ENCODE data around the gene SORL1-AS1.
A peak's percentile ranks its signal among the peaks of the same experiment; 100 is the strongest.

Gene SORL1-AS1

GRCh38 chr11:121452609-121453150 is at the start of gene SORL1-AS1:
Gene SORL1-AS1, minus strand, starts transcription at chr11:121452967.
- peaks cover 11% of the 10 kb centered on the region for H3K27me3 ChIP-seq (ENCODE audit: control insufficient read depth, insufficient read depth, low read length)
- no peak within 1 kb of the TSS for H3K27ac ChIP-seq (ENCODE audit: low read depth, low read length)
- H3K9me3 ChIP-seq (ENCODE audit: control insufficient read depth, insufficient read depth, low read depth, low read length) = peaks cover 4% of the 10 kb centered on the region; the same call in 1 of the 2 replicates
- H3K9ac ChIP-seq (ENCODE audit: low read length) = peak within 1 kb of the TSS; percentile 88
- peak within 1 kb of the TSS; percentile 76 for H3K4me3 ChIP-seq (ENCODE audit: low read depth, low read length)
- H3K4me1 ChIP-seq (ENCODE audit: control insufficient read depth, insufficient read depth, low read length) = peaks cover 53% of the 10 kb centered on the region
- H3K36me3 ChIP-seq (ENCODE audit: control insufficient read depth, insufficient read depth, low read length) = no peaks in the 10 kb centered on the region

- Histone ChIP-seq H3K9me3 (ENCODE audit: control insufficient read depth, insufficient read depth, low read depth, low read length) (peaks cover 5% of the 10 kb centered on the region), H3K4me1 (ENCODE audit: control insufficient read depth, insufficient read depth, low read length) (peaks cover 17% of the 10 kb centered on the region), H3K4me3 (ENCODE audit: low read depth, low read length) (no peak overlapping the region), H3K36me3 (ENCODE audit: control insufficient read depth, insufficient read depth, low read length) (peaks cover 50% of the 10 kb centered on the region), H3K9ac (ENCODE audit: low read length) (no peak overlapping the region), H3K27ac (ENCODE audit: low read depth, low read length) (no peak overlapping the region), H3K27me3 (ENCODE audit: control insufficient read depth, insufficient read depth, low read length) (no peaks in the 10 kb centered on the region)
Measured at GRCh38 chr11:121500717-121501116, 48.0 kb upstream of the SORL1-AS1 start.

GRCh38 chr11:121500275-121500674 is 47.5 kb upstream of the SORL1-AS1 start:
- H3K4me3 ChIP-seq (ENCODE audit: low read depth, low read length) = no peak overlapping the region
- H3K27me3 ChIP-seq (ENCODE audit: control insufficient read depth, insufficient read depth, low read length) = no peaks in the 10 kb centered on the region
- peaks cover 17% of the 10 kb centered on the region for H3K4me1 ChIP-seq (ENCODE audit: control insufficient read depth, insufficient read depth, low read length)
- H3K27ac ChIP-seq (ENCODE audit: low read depth, low read length) = no peak overlapping the region
- H3K9me3 ChIP-seq (ENCODE audit: control insufficient read depth, insufficient read depth, low read depth, low read length) = 0 out of 2 replicates have a peak, but pooled peaks cover 2% of the 10 kb centered on the region
- peaks cover 50% of the 10 kb centered on the region for H3K36me3 ChIP-seq (ENCODE audit: control insufficient read depth, insufficient read depth, low read length)
- no peak overlapping the region for H3K9ac ChIP-seq (ENCODE audit: low read length)

- peaks cover 22% of the 10 kb centered on the region for H3K4me1 ChIP-seq (ENCODE audit: control insufficient read depth, insufficient read depth, low read length)
- H3K36me3 ChIP-seq (ENCODE audit: control insufficient read depth, insufficient read depth, low read length) = peaks cover 55% of the 10 kb centered on the region
- H3K4me3 ChIP-seq (ENCODE audit: low read depth, low read length) = no peak overlapping the region
- no peak overlapping the region for H3K9ac ChIP-seq (ENCODE audit: low read length)
- H3K27me3 ChIP-seq (ENCODE audit: control insufficient read depth, insufficient read depth, low read length) = no peaks in the 10 kb centered on the region
- no peaks in the 10 kb centered on the region for H3K9me3 ChIP-seq (ENCODE audit: control insufficient read depth, insufficient read depth, low read depth, low read length)
- no peak overlapping the region for H3K27ac ChIP-seq (ENCODE audit: low read depth, low read length)
Measured at GRCh38 chr11:121499405-121499804, 46.6 kb upstream of the SORL1-AS1 start.

GRCh38 chr11:121497176-121497998 is 44.6 kb upstream of the SORL1-AS1 start:
- H3K9me3 ChIP-seq (ENCODE audit: control insufficient read depth, insufficient read depth, low read depth, low read length) = no peaks in the 10 kb centered on the region
- peaks cover 55% of the 10 kb centered on the region for H3K36me3 ChIP-seq (ENCODE audit: control insufficient read depth, insufficient read depth, low read length)
- H3K9ac ChIP-seq (ENCODE audit: low read length) = no peak overlapping the region
- H3K4me3 ChIP-seq (ENCODE audit: low read depth, low read length) = no peak overlapping the region
- peaks cover 27% of the 10 kb centered on the region for H3K4me1 ChIP-seq (ENCODE audit: control insufficient read depth, insufficient read depth, low read length)
- no peaks in the 10 kb centered on the region for H3K27me3 ChIP-seq (ENCODE audit: control insufficient read depth, insufficient read depth, low read length)
- no peak overlapping the region for H3K27ac ChIP-seq (ENCODE audit: low read depth, low read length)

DNA sequence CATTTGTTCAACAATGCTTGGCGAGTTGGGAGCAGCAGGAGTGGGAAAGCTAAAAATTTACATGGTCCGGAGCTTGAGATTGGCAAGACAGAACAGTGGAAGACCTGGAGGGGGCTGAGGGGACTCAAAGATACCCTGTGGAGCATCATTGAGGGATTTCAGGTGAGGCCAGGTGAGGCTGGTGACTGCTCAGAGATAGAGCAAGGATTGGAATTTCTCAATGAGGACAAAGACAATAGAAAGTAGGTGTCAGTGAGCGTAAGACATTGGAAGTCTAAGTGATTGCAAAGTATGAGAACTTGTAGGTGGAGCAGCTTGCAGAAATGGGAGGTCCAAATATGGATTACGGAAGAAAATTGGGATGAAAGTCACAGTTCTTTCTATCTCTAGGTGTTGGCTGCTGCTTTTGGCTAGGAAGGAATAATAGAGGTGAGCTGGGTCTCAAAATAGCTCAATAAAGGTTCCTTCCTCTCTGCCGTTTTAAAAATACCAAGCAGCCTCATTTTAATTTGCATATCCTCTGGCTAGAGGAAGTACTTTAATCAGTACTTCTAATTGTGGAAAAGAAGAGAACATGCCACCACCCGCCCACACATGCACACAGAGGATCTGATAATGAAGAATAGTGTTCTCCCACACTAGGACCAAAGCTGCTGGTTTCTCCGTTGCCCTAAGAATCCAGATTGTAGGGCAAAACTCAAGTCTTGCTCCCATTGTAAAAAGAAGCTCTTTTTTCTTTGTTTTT is 41.8 kb upstream of the SORL1-AS1 start:
- H3K36me3 ChIP-seq (ENCODE audit: control insufficient read depth, insufficient read depth, low read length) = peaks cover 49% of the 10 kb centered on the region
- no peaks in the 10 kb centered on the region for H3K27me3 ChIP-seq (ENCODE audit: control insufficient read depth, insufficient read depth, low read length)
- H3K4me3 ChIP-seq (ENCODE audit: low read depth, low read length) = no peak overlapping the region
- no peak overlapping the region for H3K9ac ChIP-seq (ENCODE audit: low read length)
- peaks cover 27% of the 10 kb centered on the region for H3K4me1 ChIP-seq (ENCODE audit: control insufficient read depth, insufficient read depth, low read length)
- no peak overlapping the region for H3K27ac ChIP-seq (ENCODE audit: low read depth, low read length)
- H3K9me3 ChIP-seq (ENCODE audit: control insufficient read depth, insufficient read depth, low read depth, low read length) = no peaks in the 10 kb centered on the region

DNA sequence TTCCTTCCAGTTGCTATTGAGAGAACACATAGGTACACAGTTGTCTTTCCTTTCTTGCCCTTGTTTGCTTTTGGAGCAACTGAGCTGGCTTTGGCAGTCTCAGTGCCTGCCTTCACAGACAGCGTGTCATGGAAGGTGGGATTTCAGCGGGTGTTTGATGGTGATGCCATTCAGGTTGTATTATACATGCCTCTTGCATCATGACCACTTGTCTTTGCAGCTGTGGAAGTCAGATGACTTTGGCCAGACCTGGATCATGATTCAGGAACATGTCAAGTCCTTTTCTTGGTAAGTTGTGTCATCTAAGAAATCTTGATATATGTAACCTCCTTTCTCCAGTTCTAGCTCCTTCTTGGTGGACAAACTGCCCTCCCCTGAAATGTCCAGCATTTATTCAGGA is 37.1 kb upstream of the SORL1-AS1 start:
- H3K27ac ChIP-seq (ENCODE audit: low read depth, low read length) = no peak overlapping the region
- peaks cover 9% of the 10 kb centered on the region for H3K4me1 ChIP-seq (ENCODE audit: control insufficient read depth, insufficient read depth, low read length)
- H3K4me3 ChIP-seq (ENCODE audit: low read depth, low read length) = no peak overlapping the region
- H3K9me3 ChIP-seq (ENCODE audit: control insufficient read depth, insufficient read depth, low read depth, low read length) = no peaks in the 10 kb centered on the region
- H3K27me3 ChIP-seq (ENCODE audit: control insufficient read depth, insufficient read depth, low read length) = no peaks in the 10 kb centered on the region
- H3K36me3 ChIP-seq (ENCODE audit: control insufficient read depth, insufficient read depth, low read length) = peaks cover 31% of the 10 kb centered on the region
- no peak overlapping the region for H3K9ac ChIP-seq (ENCODE audit: low read length)

DNA sequence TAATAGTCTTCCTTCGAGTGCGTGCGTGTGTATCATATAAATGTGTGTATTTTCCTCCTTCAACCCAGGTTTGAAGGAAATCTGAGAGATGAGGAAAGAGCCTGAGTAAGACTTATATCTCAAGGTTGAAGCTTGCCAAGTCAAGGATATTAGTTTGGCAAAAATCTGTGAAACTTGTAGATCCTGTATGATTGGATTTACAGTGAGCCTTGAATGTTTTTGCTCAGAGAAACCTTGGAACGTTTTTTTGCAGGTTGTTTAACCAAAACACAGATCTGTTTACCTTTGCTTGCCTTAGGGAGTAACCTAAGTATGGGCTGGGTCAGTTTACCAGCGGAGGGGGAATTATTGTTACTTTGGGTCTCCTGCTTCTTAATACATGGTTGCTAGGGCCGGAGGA is 35.9 kb upstream of the SORL1-AS1 start:
- no peak overlapping the region for H3K27ac ChIP-seq (ENCODE audit: low read depth, low read length)
- no peaks in the 10 kb centered on the region for H3K9me3 ChIP-seq (ENCODE audit: control insufficient read depth, insufficient read depth, low read depth, low read length)
- H3K4me1 ChIP-seq (ENCODE audit: control insufficient read depth, insufficient read depth, low read length) = no peaks in the 10 kb centered on the region; the same call in 1 of the 2 replicates
- peaks cover 35% of the 10 kb centered on the region for H3K36me3 ChIP-seq (ENCODE audit: control insufficient read depth, insufficient read depth, low read length)
- H3K9ac ChIP-seq (ENCODE audit: low read length) = no peak overlapping the region
- no peaks in the 10 kb centered on the region for H3K27me3 ChIP-seq (ENCODE audit: control insufficient read depth, insufficient read depth, low read length)
- no peak overlapping the region for H3K4me3 ChIP-seq (ENCODE audit: low read depth, low read length)

DNA sequence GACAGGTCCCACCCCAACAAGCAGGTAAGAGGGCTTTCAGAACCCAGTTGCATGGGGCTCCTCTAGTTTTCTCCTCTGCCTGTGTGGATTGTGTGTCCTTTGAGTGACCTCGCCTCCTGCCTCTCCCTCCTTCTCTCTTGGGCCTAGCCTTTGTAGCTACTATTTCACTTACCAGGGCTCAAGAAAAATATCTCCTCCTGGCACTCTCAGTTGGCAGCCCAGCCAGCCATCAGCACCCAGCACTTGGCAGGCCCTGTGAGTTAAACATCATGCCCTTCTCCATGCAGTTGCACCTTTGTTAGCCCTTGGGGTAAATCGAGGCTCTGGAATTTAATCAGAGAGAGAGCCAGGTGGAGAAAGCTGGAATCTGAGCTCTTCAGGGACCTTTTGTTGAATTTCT is 35.4 kb upstream of the SORL1-AS1 start:
- H3K36me3 ChIP-seq (ENCODE audit: control insufficient read depth, insufficient read depth, low read length) = peaks cover 37% of the 10 kb centered on the region
- no peaks in the 10 kb centered on the region for H3K27me3 ChIP-seq (ENCODE audit: control insufficient read depth, insufficient read depth, low read length)
- no peak overlapping the region for H3K4me3 ChIP-seq (ENCODE audit: low read depth, low read length)
- no peaks in the 10 kb centered on the region for H3K9me3 ChIP-seq (ENCODE audit: control insufficient read depth, insufficient read depth, low read depth, low read length)
- H3K4me1 ChIP-seq (ENCODE audit: control insufficient read depth, insufficient read depth, low read length) = peaks cover 5% of the 10 kb centered on the region; the same call in 1 of the 2 replicates
- H3K27ac ChIP-seq (ENCODE audit: low read depth, low read length) = no peak overlapping the region
- H3K9ac ChIP-seq (ENCODE audit: low read length) = no peak overlapping the region

GRCh38 chr11:121487191-121487590 is 34.4 kb upstream of the SORL1-AS1 start:
- peaks cover 14% of the 10 kb centered on the region for H3K4me1 ChIP-seq (ENCODE audit: control insufficient read depth, insufficient read depth, low read length)
- peaks cover 37% of the 10 kb centered on the region for H3K36me3 ChIP-seq (ENCODE audit: control insufficient read depth, insufficient read depth, low read length)
- H3K9ac ChIP-seq (ENCODE audit: low read length) = no peak overlapping the region
- no peak overlapping the region for H3K27ac ChIP-seq (ENCODE audit: low read depth, low read length)
- no peak overlapping the region for H3K4me3 ChIP-seq (ENCODE audit: low read depth, low read length)
- H3K27me3 ChIP-seq (ENCODE audit: control insufficient read depth, insufficient read depth, low read length) = no peaks in the 10 kb centered on the region
- H3K9me3 ChIP-seq (ENCODE audit: control insufficient read depth, insufficient read depth, low read depth, low read length) = no peaks in the 10 kb centered on the region

DNA sequence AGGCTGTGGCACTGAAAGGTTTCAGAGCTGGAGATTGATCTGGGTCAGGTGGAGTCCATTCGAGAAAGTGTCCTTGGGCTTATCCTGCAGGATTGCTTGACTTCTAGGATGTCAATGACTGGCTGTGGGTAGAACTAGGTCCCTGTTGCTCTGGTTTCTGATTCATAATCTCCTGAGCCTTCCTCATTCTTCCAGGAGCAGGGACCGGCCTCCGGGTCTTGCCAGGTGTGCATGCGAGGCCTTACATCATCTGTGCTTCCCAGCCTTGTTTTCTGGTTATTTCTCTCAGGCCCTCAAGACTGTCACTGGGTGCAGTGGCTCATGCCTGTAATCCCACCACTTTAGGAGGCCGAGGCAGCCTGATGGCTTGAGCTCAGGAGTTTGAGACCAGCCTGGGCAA is 33.3 kb upstream of the SORL1-AS1 start:
- H3K4me1 ChIP-seq (ENCODE audit: control insufficient read depth, insufficient read depth, low read length) = peaks cover 18% of the 10 kb centered on the region

More for the DNA sequence above, 33.3 kb upstream of the SORL1-AS1 start:
- H3K36me3 ChIP-seq (ENCODE audit: control insufficient read depth, insufficient read depth, low read length) = peaks cover 35% of the 10 kb centered on the region
- no peak overlapping the region for H3K9ac ChIP-seq (ENCODE audit: low read length)
- no peaks in the 10 kb centered on the region for H3K9me3 ChIP-seq (ENCODE audit: control insufficient read depth, insufficient read depth, low read depth, low read length)
- no peaks in the 10 kb centered on the region for H3K27me3 ChIP-seq (ENCODE audit: control insufficient read depth, insufficient read depth, low read length)
- H3K27ac ChIP-seq (ENCODE audit: low read depth, low read length) = no peak overlapping the region
- no peak overlapping the region for H3K4me3 ChIP-seq (ENCODE audit: low read depth, low read length)

Measured in HUES6 (cell line).